ENCODE measurements around the gene PLCE1.

DNA sequence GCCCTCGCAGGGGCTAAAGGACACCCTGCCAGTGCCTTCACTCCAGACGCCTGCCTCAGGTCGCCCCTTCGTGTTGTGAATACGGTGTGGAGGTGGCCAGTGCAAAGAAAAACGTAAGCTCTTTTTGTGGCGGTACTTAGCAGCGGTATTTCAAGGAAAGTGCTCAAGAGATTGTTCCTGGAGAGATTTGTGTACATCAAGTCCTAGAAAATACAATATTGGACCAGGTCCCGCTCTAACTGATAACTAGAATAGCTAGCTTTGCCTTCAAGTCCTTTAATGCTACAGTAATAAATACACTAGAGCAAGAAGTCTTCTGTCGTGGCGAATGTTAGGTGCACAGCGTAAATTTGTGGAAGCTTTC, 689 bp downstream of the PLCE1 start:
- no peak for TF ChIP-seq POLR2AphosphoS5 (IDR thresholded peaks at IDR 0.05; ENCODE audit: low read length)
- TF ChIP-seq NFYB (IDR thresholded peaks at IDR 0.05; ENCODE audit: insufficient read depth, low read depth, low read length), result no peak
- TF ChIP-seq CTCF (IDR thresholded peaks at IDR 0.05 in 2 of 3, conservative IDR thresholded peaks at IDR 0.05 in 1 of 3; ENCODE audit: control insufficient read depth in 2 of 3, extremely low read depth in 1 of 3, insufficient read depth in 1 of 3, low read depth in 3 of 3, low read length in 3 of 3), result no peak
- TF ChIP-seq PAX8 (IDR thresholded peaks at IDR 0.05), result no peak
- TF ChIP-seq ZBTB11 (CRISPR knock-in tag; IDR thresholded peaks at IDR 0.05), result no peak

All from GM12878 (cell line).